Activated CD8-positive, alpha-beta memory T cell treated with anti-CD3 and anti-CD28 coated beads, Interleukin-2, amount 50 U/mL, for 4 hours (primary cell): ENCODE measurements around the gene POU2F1.

Experiments used
- DNase-seq: peaks from one replicate; pipeline ENCODE4 v3.0.0-alpha.2; 2020

The POU2F1 gene

GRCh38 chr1:167429612-167430011 lies 208.9 kb downstream of the POU2F1 start:
- no peak for DNase-seq

- no peak for DNase-seq
Observed at GRCh38 chr1:167430134-167430848, 209.6 kb downstream of the POU2F1 start.

- no peak for DNase-seq
Observed at GRCh38 chr1:167430849-167431242, 210.2 kb downstream of the POU2F1 start.

GRCh38 chr1:167431261-167431908 lies 210.7 kb downstream of the POU2F1 start:
- no peak for DNase-seq

- no peak for DNase-seq
Observed at GRCh38 chr1:167431909-167432650, 211.4 kb downstream of the POU2F1 start.

GRCh38 chr1:167432780-167433179 lies 212.1 kb downstream of the POU2F1 start:
- no peak for DNase-seq

- DNase-seq: no peak
Observed at GRCh38 chr1:167433884-167434283, 213.2 kb downstream of the POU2F1 start.

GRCh38 chr1:167434306-167434705 lies 213.6 kb downstream of the POU2F1 start:
- DNase-seq: no peak

- DNase-seq: no peak
Observed at GRCh38 chr1:167435484-167435883, 214.8 kb downstream of the POU2F1 start.

- DNase-seq: no peak
Observed at GRCh38 chr1:167438171-167439138, 217.8 kb downstream of the POU2F1 start.

- peak; percentile 50 for DNase-seq
Observed at GRCh38 chr1:167439301-167439988, 218.8 kb downstream of the POU2F1 start.

GRCh38 chr1:167440345-167440744 lies 219.7 kb downstream of the POU2F1 start:
- no peak for DNase-seq

GRCh38 chr1:167440776-167441175 lies 220.1 kb downstream of the POU2F1 start:
- DNase-seq: no peak

GRCh38 chr1:167441222-167441621 lies 220.5 kb downstream of the POU2F1 start:
- DNase-seq: no peak

GRCh38 chr1:167442142-167442848 lies 221.6 kb downstream of the POU2F1 start:
- peak; percentile 89 for DNase-seq

GRCh38 chr1:167442854-167443565 lies 222.3 kb downstream of the POU2F1 start:
- no peak for DNase-seq

GRCh38 chr1:167443757-167444156 lies 223.1 kb downstream of the POU2F1 start:
- DNase-seq: no peak

- DNase-seq: no peak
Observed at GRCh38 chr1:167446966-167447365, 226.3 kb downstream of the POU2F1 start.

- DNase-seq: peak; percentile 62
Observed at GRCh38 chr1:167447521-167448136, 226.9 kb downstream of the POU2F1 start.

GRCh38 chr1:167450843-167451242 lies 230.2 kb downstream of the POU2F1 start:
- DNase-seq: no peak
